Measurements from ENCODE around the gene PLEKHO2.
"Not testable (repeated sequence)": the region's sequence is repeated elsewhere in the genome, so short reads cannot be mapped to it uniquely, and the experiment has no call there.

The PLEKHO2 gene, protein sequence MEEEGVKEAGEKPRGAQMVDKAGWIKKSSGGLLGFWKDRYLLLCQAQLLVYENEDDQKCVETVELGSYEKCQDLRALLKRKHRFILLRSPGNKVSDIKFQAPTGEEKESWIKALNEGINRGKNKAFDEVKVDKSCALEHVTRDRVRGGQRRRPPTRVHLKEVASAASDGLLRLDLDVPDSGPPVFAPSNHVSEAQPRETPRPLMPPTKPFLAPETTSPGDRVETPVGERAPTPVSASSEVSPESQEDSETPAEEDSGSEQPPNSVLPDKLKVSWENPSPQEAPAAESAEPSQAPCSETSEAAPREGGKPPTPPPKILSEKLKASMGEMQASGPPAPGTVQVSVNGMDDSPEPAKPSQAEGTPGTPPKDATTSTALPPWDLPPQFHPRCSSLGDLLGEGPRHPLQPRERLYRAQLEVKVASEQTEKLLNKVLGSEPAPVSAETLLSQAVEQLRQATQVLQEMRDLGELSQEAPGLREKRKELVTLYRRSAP

DNA sequence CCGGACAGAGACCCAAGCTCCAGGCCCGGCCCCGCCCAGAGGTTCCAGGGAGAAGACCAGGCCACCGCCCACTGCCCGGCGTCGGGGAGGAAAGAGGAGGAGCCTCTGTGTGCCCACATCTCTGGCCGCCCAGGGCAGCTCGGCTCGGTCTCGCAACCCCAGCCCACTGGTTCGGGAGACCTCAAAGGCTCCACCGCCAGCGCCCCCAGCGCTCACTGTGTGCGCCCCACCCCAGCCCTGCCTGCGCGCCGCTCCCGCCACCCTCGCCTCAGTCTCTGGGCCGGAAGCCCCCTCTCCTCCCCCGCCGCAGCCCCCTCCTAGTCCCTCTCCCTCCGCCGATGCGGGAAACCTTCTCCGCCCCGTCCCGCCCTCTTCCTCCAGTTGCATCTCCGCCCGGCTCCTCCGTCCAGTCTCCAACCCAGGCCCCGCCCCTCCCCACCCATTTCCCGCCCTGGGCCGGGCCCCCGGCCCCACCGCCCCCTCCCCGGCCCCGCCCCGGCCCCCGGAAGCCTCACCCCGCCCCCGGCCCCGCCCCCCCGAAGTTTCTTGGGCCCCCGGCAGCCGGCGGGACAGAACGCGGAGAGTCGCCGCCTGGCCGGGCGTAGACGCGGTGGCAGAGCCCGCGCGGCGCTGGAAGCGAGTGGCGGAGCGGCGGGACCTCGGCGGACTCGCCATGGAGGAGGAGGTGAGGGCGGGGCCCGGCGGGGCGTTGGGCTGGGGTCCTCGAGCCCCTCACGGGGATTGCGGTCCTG is at the start of gene PLEKHO2:
PLEKHO2 (plus strand) TSS at position 572 of the 752 bp plus-strand sequence; CDS start at position 674, 102 bp downstream.
- DNase-seq, result peak; percentile 78 to 80

DNA sequence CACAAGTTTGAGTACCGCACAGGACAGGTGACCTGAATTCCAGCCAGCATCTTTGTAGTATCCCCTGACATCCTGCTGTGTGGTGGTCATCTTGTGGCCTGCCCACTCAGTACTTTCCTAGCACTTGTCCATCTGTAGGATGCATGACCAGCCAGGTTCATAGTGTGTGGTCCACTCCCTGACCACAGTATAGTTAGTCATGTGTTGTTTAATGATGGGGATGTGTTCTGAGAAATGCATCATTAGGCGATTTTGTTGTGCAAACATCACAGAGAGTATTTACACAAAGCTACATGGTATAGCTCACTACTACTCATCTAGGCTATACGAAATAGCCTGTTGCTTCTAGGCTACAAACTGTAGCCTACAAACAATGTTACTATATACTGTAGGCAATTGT is 49.4 kb upstream of the PLEKHO2 start:
- DNase-seq, result no peak

DNA sequence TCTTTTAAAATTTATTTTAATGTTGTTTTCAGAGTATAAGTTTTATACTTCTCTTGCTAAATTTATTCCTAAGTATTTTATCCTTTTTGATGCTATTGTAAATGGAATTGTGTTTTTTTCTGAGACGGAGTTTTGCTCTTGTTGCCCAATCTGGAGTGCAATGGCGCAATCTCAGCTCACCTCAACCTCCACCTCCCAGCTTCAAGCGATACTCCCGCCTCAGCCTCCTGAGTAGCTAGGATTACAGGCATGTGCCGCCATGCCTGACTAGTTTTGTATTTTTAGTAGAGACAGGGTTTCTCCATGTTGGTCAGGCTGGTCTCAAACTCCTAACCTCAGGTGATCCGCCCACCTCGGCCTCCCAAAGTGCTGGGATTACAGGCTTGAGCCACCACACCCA is 46.4 kb upstream of the PLEKHO2 start:
- DNase-seq, result not testable (repeated sequence)

DNA sequence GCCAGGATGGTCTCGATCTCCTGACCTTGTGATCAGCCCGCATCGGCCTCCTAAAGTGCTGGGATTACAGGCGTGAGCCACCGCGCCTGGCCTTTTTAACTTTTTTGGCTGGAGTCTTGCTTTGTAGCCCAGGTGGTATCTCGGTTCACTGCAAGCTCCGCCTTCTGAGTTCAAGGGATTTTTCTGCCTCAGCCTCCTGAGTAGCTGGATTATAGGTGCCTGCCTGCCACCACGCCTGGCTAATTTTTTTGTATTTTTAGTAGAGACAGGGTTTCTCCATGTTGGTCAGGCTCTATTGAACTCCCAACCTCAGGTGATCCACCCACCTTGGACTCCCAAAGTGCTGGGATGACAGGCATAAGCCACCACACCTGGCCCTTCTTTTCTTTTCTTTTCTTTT is 45.8 kb upstream of the PLEKHO2 start:
- DNase-seq, result not testable (repeated sequence)

DNA sequence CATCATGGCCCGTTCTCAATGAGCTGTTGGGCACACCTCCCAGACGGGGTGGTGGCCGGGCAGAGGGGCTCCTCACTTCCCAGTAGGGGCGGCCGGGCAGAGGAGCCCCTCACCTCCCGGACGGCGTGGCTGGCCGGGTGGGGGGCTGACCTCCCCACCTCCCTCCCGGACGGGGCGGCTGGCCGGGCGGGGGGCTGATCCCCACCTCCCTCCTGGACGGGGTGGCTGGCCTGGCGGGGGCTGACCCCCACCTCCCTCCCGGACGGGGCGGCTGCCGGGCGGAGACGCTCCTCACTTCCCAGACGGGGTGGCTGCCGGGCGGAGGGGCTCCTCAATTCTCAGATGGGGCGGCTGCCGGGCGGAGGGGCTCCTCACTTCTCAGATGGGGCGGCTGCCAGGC is 42.8 kb upstream of the PLEKHO2 start:
- DNase-seq, result not testable (repeated sequence)

DNA sequence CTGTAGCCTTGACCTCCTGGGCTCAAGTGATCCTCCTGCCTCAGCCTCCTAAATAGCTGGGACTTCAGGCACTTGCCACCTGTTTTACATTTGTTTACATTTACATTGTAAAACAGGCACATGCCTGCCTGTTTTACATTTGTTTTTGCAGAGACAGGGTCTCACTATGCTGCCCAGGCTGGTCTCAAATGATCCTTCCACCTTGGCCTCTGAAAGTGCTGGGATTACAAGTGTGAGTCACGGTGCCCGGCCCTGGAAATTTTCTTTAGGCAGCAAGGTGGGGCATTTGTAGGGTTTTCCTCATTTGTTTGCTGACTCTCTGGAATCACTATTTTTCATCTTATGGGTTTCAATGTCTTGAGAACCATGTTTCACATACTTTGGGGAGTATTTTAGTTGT is 41.2 kb upstream of the PLEKHO2 start:
- no peak for DNase-seq

DNA sequence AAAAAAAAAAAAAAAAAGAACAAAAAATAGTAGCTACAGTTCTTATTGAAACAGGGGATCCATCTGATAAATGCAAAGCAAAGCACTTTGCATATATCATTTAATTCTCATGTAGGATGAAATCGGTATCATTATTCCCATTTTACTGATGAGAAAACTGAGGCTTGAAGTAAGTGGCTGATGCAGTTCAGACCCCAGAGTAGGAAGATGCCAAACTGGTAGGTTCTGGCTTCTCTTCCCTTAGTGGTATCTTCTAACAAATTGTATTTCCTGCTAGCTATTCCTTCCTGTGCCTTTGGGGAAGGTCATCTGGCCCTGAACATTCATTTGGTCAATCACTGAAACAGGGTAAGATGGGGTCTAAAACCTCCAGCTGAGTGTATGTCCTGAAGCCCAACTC is 38.2 kb upstream of the PLEKHO2 start:
- no peak for DNase-seq

DNA sequence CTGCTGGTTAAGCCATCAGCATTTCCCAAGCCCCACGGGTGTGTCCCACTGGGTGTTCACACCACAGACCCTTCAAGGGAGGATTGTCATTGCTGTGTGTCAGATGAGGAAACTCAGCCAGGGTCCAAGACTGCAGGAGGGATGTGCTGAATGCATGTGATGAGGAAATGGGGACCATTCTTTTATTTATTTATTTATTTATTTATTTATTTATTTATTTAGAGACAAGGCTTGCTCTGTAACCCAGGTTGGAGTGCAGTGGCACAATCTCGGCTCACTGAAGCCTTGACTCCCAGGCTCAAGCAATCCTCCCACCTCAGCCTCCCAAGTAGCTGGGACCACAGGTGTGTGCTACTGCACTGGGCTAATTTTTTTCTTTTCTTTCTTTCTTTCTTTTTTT is 37.1 kb upstream of the PLEKHO2 start:
- no peak for DNase-seq

DNA sequence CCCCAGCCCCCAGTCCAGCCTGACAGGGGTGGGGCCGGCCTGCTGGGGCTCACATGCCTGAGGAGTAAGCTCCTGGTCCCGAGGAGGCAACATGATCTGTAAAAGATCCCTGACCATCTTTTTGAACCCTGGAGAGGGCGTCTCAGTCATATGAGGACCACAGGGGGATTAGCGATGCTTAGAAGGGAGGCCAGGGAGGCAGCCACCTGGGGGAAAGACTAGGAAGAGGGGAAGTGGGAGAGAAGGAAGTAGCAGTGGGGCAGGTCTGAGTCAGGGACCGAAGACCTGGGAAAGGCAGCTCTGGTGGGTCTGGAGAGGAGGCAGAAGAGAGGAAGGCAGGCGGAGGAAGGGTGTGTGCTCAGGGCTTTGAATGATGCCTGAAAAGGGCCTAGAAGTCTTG is 35.2 kb upstream of the PLEKHO2 start:
- no peak for DNase-seq

DNA sequence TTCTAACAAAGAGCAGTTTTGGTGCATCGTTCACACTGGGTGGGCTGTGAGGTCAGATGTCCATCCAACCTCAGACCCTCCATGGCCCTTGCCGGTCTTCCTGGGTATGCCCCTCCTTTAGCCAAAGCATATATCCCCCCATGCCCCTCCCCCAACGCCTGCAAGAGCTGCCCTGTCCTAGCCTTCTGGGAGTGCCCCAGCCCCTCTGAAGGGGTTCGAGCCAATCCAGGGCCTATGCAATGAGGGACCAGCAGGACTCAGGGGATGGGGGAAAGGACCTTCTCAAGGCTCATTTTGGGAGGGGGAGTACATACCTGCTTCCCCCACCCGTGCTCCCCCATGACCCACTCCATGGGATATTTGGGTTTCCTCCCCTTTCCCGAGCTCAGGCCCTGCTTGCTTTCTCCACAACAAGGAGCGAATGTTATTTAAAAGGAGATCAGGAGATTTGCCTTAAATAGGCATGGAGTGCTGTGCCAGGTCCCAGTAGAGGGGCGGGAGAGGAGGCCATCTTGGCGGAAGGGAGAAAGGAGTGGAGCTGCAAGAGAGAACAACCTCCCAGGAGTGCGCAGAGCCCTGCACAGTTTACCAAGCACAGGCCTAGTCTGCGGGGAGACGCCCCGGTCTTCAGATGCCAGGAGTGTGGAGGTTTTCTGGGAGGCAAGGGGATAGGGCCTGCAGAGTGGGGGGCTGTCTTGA is 34.5 kb upstream of the PLEKHO2 start:
- no peak for DNase-seq

DNA sequence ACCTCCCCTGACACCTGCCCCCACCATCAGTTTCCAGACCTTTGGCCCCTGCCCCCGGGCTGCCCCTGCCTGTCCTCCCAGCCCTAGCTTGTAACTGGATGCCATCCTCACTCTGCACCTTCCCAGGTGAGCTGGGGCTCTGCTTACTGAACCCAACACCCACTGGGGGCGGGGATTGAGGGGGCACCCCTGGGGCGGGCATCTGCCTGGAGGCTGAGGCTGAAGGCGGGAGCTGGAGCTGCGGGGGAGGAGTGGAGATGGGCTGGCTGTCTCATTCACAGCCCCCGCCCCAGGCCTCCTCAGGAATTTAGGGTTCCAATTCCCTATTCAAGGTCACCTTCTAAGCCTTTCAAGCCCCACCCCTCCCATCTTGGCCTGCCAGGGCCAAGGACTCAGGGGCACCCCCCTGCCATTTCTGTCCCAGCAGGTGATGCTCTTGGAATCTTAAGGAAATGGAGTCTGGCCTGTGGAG is 33.9 kb upstream of the PLEKHO2 start:
- no peak for DNase-seq

DNA sequence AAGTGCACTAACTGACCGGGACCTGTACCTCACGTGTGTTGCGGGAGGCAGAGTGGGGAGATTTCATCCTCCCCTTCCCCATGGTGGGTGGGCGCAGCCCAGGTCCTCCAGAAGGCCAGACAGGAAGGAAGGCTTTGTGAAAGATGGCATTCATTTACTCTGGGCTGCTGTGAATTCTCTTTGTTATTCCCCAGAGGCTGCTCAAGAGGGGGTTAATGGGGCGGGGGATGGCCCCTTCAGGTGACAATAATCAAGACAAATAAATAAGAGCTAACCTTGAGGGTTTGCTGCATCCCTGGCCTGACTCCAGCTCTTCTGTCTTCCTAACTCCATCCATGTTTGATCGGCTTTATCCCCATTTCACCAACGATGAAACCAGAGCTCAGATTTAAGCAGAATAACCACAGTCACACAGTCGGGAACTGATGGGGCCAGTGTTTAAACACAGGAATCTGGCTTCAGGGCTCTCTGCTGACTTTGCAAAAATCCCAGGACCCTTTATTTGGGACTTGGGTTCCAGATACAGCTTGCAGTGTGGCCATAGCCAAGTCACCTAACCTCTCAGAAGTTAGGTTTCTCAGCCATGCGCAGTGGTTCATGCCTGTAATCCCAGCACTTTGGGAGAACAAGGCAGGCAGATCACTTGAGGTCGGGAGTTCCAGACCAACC is 32.8 kb upstream of the PLEKHO2 start:
- no peak for DNase-seq

DNA sequence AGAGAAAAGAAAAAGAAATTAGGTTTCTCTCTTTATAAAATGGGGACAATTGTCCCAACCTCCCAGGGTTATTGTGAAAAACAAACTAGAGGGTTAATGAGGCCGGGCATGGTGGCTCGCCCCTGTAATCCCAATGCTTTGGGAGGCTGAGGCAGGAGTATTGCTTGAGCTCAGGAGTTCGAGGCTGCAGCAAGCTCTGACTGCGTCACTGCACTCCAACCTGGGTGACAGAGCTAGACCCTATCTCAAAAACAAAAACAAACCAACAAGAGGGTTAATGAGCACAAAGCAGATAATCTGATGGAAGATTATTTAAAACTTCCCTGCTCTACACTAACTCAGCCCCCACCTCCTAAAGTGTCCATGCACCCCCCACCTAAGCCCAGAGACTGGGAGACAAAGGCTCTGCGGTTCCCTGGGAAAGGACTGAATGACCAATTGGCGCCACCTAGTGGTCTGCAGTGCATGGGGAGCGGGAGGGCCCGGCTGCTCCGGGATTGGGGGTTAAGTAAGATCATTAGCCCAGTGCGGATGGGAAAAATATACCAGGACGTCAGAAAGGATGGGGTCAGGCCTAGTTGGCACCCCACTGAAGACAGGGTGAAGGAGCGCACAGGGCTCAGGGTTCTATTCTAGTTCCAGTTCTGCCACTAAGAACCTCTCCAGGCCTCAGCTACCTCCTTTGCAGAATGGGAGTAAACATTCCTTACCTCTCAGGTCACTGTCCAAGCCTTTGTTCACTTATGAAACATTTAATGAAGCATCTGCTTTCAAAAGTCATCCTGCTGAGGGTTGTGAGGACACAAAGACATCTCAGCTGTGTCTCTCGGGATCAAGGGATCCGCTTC is 31.8 kb upstream of the PLEKHO2 start:
- DNase-seq, result peak; percentile 20 to 58

DNA sequence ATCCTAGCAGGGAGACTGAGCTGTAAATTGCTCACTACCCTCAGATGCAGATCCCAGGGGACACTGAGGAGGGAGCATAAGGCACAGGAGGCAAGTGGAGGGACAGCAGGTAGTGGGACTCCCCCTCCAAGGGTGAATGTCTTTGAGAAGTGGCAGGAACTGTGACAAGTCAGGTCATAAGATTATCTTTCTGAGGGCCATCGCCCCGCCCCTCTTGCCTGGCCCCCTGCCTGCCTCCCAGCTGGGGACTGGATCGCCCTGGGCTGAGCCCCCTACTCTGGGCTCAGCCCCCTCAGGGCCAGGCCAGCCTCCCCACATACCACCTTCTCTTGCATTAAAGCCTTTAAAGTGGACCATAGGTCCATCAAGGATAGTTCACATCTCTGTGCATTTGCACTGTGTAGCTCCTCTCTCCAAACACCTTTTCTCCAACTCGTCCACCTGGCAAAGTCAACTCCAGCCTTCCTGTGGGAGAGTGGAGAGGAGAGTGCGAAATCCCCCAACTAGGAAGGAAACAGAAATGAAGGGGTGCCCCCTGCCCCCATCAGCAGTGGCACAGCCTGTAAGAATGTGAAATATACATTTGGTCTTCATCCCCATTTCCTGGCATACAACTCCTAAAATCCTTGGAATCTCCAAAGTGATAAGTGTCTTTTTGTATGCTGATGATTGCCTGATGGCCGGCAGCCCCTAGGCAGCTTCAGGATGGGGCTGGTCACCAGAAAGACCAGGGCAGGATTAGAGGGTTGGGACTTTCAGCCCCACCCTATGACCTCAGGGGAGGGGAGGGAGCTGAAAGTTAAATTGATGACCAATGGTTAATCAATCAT is 31.0 kb upstream of the PLEKHO2 start:
- no peak for DNase-seq

DNA sequence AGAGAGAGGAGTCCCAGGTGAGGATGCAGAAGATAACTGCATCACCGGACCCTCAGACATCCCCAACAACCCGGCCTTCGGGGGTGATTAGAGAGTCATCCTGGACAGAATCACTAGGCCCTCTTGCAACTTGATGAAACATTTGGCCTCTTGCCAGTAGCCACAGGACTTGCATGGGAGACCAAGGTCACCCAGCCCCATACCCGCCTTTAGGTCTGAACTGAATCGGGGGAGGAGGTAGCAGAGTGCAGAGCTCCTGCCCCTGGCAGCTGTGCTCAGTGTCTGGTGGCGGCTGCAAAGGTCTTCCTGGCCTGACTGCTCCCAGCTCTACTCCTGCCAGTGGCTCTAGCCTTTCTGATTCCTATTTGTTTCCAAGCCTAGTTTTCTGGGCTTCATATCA is 28.6 kb upstream of the PLEKHO2 start:
- DNase-seq, result no peak

DNA sequence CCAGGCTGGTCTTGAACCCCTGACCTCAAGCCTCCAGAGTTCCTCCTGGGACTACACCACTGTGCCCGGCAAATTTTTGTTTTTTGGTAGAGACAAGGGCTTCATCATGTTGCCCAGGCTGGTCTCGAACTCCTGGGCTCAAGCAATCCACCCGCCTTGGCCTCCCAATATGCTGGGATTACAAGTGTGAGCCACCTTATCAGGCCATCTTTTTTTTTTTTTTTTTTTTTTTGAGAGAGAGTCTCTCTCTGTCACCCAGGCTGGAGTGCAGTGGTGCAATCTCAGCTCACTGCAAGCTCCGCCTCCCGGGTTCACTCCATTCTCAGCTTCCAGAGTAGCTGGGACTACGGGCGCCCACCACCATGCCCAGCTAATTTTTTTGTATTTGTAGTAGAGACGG is 27.4 kb upstream of the PLEKHO2 start:
- not testable (repeated sequence) for DNase-seq

DNA sequence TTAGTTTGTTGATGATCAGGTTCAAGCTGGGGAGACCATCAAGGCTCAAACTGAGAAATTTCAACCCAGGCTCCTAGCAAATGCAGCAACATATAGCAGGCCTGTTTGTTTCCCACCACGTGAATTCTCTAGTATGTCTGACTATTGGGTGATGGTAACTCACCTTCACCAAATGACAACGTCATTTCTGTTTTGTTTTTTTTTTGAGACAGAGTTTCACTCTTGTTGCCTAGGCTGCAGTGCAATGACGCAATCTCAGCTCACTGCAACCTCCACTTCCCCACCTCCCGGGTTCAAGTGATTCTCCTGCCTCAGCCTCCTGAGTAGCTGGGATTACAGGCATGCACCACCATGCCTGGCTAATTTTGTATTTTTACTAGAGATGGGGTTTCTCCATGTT is 26.8 kb upstream of the PLEKHO2 start:
- not testable (repeated sequence) for DNase-seq

DNA sequence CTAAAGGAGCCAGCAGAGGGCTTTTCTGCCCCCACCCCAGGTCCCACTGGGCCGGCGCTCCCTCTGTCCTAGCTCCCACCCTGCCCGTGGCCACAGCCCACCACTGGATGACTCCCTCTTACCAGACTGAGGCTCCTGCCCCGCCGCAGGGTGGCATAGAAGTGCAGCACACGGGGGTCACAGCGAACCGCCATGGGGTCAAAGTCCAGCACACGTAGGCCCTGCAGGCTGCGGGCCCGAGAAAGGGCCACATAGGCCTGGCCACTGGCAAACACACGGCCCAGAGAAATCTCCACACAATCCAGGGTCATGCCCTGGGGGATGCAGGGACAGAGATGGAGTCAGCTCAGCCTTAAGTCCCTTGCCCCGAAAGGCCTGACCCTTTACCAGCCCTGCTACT is 25.3 kb upstream of the PLEKHO2 start:
- DNase-seq, result no peak

DNA sequence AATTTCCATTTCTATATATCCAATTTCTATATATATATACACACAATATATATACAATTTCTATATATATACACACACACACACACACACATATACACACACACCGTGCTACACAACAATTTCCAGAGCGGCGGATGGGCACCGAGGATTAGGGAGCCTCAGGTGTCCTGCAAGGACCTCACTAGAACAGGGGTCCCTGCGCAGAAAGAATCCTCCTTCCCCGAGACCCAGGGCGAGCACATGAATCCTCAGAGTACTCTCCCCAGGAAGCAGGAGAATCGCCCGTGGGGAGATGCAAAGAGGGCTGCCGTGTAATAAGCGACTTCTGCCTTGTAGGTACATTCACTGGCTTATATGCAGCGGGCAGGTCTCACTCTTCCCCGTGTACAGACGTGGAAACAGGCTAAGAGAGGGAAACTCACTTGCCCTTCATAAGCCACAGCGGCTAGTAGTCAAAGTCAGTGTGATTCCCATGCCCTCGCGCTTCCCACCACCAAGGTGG is 16.7 kb upstream of the PLEKHO2 start:
- DNase-seq, result no peak

DNA sequence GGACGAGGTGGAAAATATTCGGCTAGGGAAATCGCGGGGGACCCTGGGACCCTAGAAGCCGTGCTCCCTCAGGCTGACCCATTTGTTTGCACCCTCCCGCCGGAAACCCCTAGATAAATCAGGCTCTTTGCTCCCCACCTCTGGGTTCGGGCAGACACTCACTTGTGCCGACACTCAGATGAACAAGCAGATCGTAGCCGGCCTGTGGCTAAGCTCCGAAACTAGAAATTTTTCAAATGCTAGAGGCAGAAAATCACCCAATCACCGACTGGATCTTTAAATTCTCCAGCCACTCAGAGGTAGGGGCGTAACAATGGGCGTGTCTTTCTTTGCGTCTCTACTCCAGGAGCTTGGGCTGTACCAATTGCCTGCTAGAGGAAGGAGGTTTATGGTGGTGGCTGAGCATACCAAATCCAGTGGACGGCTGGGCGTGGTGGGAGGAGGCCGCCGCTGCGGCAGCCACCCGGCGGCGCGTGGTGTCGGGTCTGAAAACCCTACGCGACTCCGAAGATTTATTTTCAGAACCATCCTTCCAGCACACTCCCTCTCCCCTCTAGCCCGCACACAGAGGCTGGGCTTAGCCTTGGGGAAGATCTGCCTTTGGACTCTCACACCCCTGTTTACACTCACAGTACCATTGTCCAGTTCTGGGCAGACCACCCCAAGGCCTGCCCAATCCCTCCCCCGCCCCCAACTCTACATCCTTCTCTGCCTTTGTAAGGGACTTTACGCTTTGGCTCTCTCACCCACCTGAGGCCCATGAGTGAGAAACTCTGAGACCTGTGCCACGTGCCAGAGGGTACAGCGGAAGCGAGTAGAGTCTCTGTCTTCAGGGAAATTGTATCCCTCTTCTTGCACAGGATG is 16.1 kb upstream of the PLEKHO2 start, which contains the start of gene PIF1:
PIF1 (minus strand) TSS at position 217 of the 864 bp plus-strand sequence. CDS start 1,312 bp downstream, outside the sequence.
- peak; percentile 80 to 84 for DNase-seq

Measured in NCI-H1930 (cell line).